Measurements from ENCODE around the gene IDH3B. TPM values are rescaled to one million over a fixed set of nuclear protein-coding genes. Genes with fewer than 3 reads are reported as not detected.

Gene IDH3B
- total and polyA plus RNA-seq, 2 of the 8 experiments (the other 6 are each of a cell fraction or from before 2014, with no cell fraction given) = 110 to 167 TPM

DNA sequence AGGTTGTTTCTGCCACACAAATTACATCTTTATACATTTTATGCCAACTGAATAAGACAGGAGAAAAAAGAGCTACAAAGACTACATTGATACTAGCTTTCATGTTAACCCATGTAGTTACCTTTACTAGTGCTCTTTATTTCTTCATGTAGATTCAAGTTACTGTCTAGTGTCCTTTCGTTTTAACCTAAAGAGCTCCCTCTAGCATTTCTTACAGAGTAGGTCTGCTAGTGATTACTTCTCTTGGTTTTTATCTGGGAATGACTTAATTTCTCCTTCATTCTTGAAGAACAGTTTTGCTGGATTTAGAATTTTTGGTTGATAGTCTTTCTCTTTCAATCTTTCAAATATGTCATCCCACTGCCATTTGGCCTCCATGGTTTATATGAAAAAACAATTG, 32.8 kb downstream of the IDH3B start:
- no peak overlapping the region for H2AFZ ChIP-seq (ENCODE audit: low read length)
- no peak for DNase-seq (ENCODE audit: low read depth in 1 of 2, low spot score in 2 of 2)
- no peak overlapping the region for H2BK15ac ChIP-seq (ENCODE audit: low read length)
- H4K91ac ChIP-seq (replicated peaks; ENCODE audit: insufficient read length, low read length) = no peak overlapping the region
- H4K8ac ChIP-seq (ENCODE audit: extremely low read depth, insufficient read depth, low read length) = no peak overlapping the region
- no peaks in the 10 kb centered on the region for H3K4me1 ChIP-seq (replicated peaks in 1 of 4; ENCODE audit: control insufficient read depth in 3 of 4, insufficient read depth in 4 of 4, low read length in 3 of 4)
- H3K79me1 ChIP-seq (ENCODE audit: low read depth, low read length) = no peaks in the 10 kb centered on the region
- H2BK20ac ChIP-seq (ENCODE audit: low read length) = no peak overlapping the region
- H3K9ac ChIP-seq (replicated peaks in 1 of 4; ENCODE audit: extremely low read depth in 1 of 4, low read depth in 3 of 4, low read length in 3 of 4) = no peak overlapping the region
- no peak overlapping the region for H3K18ac ChIP-seq (ENCODE audit: extremely low read depth, low read length)
- no peak overlapping the region for H3K27ac ChIP-seq (ENCODE audit: low read depth, low read length)
- no peaks in the 10 kb centered on the region for H3K9me3 ChIP-seq (ENCODE audit: insufficient read depth in 2 of 2, low read depth in 1 of 2, low read length in 1 of 2)
- POLR2A ChIA-PET (ENCODE audit: partially characterized antibody) = interaction anchor here (0.9 to 1.7 kb wide), 2 partner anchors 20 to 22 kb away, joined by 3 to 6 read pairs; partner anchors contain the start of gene NOP56
- H4K20me1 ChIP-seq (replicated peaks in 1 of 2; ENCODE audit: control insufficient read depth in 1 of 2, insufficient read depth in 2 of 2, low read length in 2 of 2) = no peaks in the 10 kb centered on the region
- H4K5ac ChIP-seq (ENCODE audit: insufficient read length, low read depth, low read length) = no peak overlapping the region
- no peak overlapping the region for H2AK5ac ChIP-seq (ENCODE audit: low read depth, low read length)
- H3K4me2 ChIP-seq (ENCODE audit: insufficient read depth in 1 of 2, low read depth in 2 of 2, low read length in 2 of 2) = no peak overlapping the region
- H3K27me3 ChIP-seq (replicated peaks in 1 of 4; ENCODE audit: control insufficient read depth in 3 of 4, extremely low read depth in 1 of 4, insufficient read depth in 3 of 4, low read length in 3 of 4) = no peaks in the 10 kb centered on the region; a peak in 3 of 7 replicates
- H3K23ac ChIP-seq (ENCODE audit: insufficient read length) = no peak overlapping the region
- H3K4me3 ChIP-seq (ENCODE audit: extremely low read depth in 1 of 4, insufficient read depth in 2 of 4, low read depth in 3 of 4, low read length in 4 of 4) = no peak overlapping the region
- FAIRE-seq = no peak
- peaks cover under 1% of the 10 kb centered on the region; the same call in 1 of the 2 replicates for H3K23me2 ChIP-seq (ENCODE audit: low read depth, low read length)
- H3K4ac ChIP-seq (replicated peaks; ENCODE audit: insufficient read length, low read depth, low read length) = no peak overlapping the region
- no peak overlapping the region for H3K14ac ChIP-seq (ENCODE audit: insufficient read length)
- CTCF ChIA-PET (ENCODE audit: partially characterized antibody) = interaction anchor here (1.1 to 2.3 kb wide), 4 partner anchors 11 to 107 kb away, joined by 3 to 8 read pairs (median 4); no protein-coding TSS in a partner anchor
- H2BK120ac ChIP-seq (replicated peaks; ENCODE audit: low read depth, low read length) = no peak overlapping the region
- H3K36me3 ChIP-seq (ENCODE audit: control insufficient read depth in 2 of 4, insufficient read depth in 4 of 4, low read length in 3 of 4) = no peaks in the 10 kb centered on the region
- no peaks in the 10 kb centered on the region for H3K79me2 ChIP-seq (ENCODE audit: control insufficient read depth in 1 of 2, insufficient read depth in 2 of 2, low read length in 2 of 2)
- no peak overlapping the region for H3K56ac ChIP-seq (replicated peaks; ENCODE audit: insufficient read length, low read depth, low read length)
- H2BK5ac ChIP-seq (ENCODE audit: low read depth, low read length) = no peak overlapping the region
- H2BK12ac ChIP-seq (ENCODE audit: low read depth, low read length) = no peak overlapping the region
- WGBS, 2 experiments (ENCODE audit: extremely low coverage in 1 of 2, insufficient coverage in 1 of 2, insufficient read length in 1 of 2, insufficient replicate concordance in 2 of 2, low coverage in 1 of 2, low lambda C conversion rate in 2 of 2, missing lambda C conversion rate in 1 of 2) = 21% methylated on average over 1 of the region's 1 CpG; no CpG with 5 or more reads in 1 of the 2 experiments

All from H1 (cell line).